GM23248 (cell line): ENCODE results near the gene UBE2I.

Source experiments
- EZH2 ChIP-seq: fragments of 200-600 bp; sonication (generic); IDR thresholded peaks from 2 replicates; pipeline ENCODE4 v1.6.1; 2018; ENCODE audit warnings: antibody characterized with exemption, mild to moderate bottlenecking; ENCODE audit not compliant: insufficient read depth, poor library complexity, severe bottlenecking
- EZH2phosphoT487 ChIP-seq: fragments of 200-600 bp; sonication (generic); IDR thresholded peaks from 2 replicates; pipeline ENCODE4 v1.6.1; 2018; ENCODE audit warnings: antibody characterized with exemption, moderate library complexity, mild to moderate bottlenecking, low read depth; ENCODE audit not compliant: insufficient read depth

DNA sequence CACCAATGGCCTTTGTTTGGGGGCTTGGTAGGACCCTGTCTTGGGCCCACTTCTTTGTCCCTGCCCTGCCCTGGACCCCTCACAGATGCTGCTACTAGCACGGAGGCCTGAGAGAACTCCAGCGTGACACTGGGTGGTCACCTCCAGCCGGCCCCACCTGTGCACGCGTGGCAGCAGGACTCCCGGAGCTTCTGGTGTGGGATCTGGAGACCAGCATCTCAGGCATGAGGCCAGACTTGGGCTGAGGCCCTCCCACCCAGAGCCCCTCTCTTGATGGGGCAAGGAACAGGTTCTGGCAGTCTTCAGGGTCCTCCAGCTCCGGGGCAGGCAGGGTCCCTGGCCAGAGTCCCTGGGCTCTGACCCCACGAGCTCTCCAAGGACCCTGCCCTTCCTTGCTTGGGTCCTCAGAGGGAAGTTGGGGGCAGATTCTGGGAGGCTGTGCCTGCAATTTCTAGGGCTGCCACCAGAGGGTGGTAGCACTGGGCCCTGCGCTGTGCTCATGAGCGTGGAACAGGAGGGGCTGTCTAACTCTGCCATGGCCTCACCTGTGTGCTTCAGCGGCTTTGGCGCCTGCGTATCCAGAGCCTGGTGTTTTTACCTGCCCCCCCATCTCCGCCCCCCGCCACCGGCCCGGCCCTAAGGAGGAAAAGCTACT lies 21.0 kb downstream of the UBE2I start:
- TF ChIP-seq EZH2: no peak
- no peak for TF ChIP-seq EZH2phosphoT487
